NCI-H345 (cell line): ENCODE data around the gene CTSS.
"Not testable (repeated sequence)": the region's sequence is repeated elsewhere in the genome, so short reads cannot be mapped to it uniquely, and the experiment has no call there.

ENCODE experiments used
- DNase-seq: peaks from one replicate; lab custom pipeline; 2025; lab: John Stamatoyannopoulos, UW

The CTSS gene

GRCh38 chr1:150775276-150775675 is 9.7 kb upstream of the CTSS start:
- no peak for DNase-seq

GRCh38 chr1:150772326-150772725 is 6.7 kb upstream of the CTSS start:
- DNase-seq = no peak

- DNase-seq = not testable (repeated sequence)
These were observed 2.1 kb upstream of the CTSS start for GRCh38 chr1:150767704-150768103.

- DNase-seq = not testable (repeated sequence)
These were observed 361 bp upstream of the CTSS start for GRCh38 chr1:150765977-150766301.

GRCh38 chr1:150764617-150765101 is 919 bp downstream of the CTSS start:
- no peak for DNase-seq

- DNase-seq = no peak
These were observed 2.6 kb downstream of the CTSS start for GRCh38 chr1:150763018-150763417.

- DNase-seq = no peak
These were observed 3.0 kb downstream of the CTSS start for GRCh38 chr1:150762552-150762951.

- DNase-seq = no peak
These were observed 3.8 kb downstream of the CTSS start for GRCh38 chr1:150761801-150762200.

GRCh38 chr1:150760013-150760412 is 5.6 kb downstream of the CTSS start:
- DNase-seq = no peak

GRCh38 chr1:150753416-150753815 is 12.2 kb downstream of the CTSS start:
- no peak for DNase-seq

- DNase-seq = no peak
These were observed 14.1 kb downstream of the CTSS start for GRCh38 chr1:150751443-150751842.

GRCh38 chr1:150749720-150750311 is 15.8 kb downstream of the CTSS start:
- no peak for DNase-seq

- DNase-seq = no peak
These were observed 16.5 kb downstream of the CTSS start for GRCh38 chr1:150748878-150749719.

- DNase-seq = no peak
These were observed 35.4 kb downstream of the CTSS start for GRCh38 chr1:150730130-150730721.

GRCh38 chr1:150724336-150724735 is 41.2 kb downstream of the CTSS start:
- no peak for DNase-seq

- DNase-seq = no peak
These were observed 44.9 kb downstream of the CTSS start, which contains the start of gene HORMAD1 for GRCh38 chr1:150720703-150721102. HORMAD1 (minus strand) TSS chr1:150720895; CDS start chr1:150719505, 1,390 bp downstream.

- DNase-seq = no peak
These were observed 45.5 kb downstream of the CTSS start for GRCh38 chr1:150720098-150720497.

- no peak for DNase-seq
These were observed 47.2 kb downstream of the CTSS start for GRCh38 chr1:150718225-150718891.

GRCh38 chr1:150709031-150709430 is 56.5 kb downstream of the CTSS start:
- not testable (repeated sequence) for DNase-seq

- no peak for DNase-seq
These were observed 57.0 kb downstream of the CTSS start for GRCh38 chr1:150708595-150708994.

GRCh38 chr1:150706091-150706490 is 59.5 kb downstream of the CTSS start:
- DNase-seq = no peak

GRCh38 chr1:150703427-150703826 is 62.2 kb downstream of the CTSS start:
- DNase-seq = no peak
